ENCODE data around the gene ARHGAP8.

Gene ARHGAP8

GRCh38 chr22:44813416-44813815 is 61.0 kb downstream of the ARHGAP8 start:
- DNase-seq (ENCODE audit: low read depth) = no peak
- TF ChIP-seq CTCF (conservative IDR thresholded peaks at IDR 0.05; ENCODE audit: low read length) = no peak

GRCh38 chr22:44814266-44815098 is 62.1 kb downstream of the ARHGAP8 start:
- TF ChIP-seq CTCF (conservative IDR thresholded peaks at IDR 0.05; ENCODE audit: low read length) = no peak
- no peak for DNase-seq (ENCODE audit: low read depth)
- no peak overlapping the region for H3K4me3 ChIP-seq (ENCODE audit: low read length)

More at GRCh38 chr22:44813416-44813815, 61.0 kb downstream of the ARHGAP8 start:
- H3K4me3 ChIP-seq (ENCODE audit: low read length) = no peak overlapping the region

- H3K4me3 ChIP-seq (ENCODE audit: low read length) = no peak overlapping the region
- no peak for DNase-seq (ENCODE audit: low read depth)
- no peak for TF ChIP-seq CTCF (conservative IDR thresholded peaks at IDR 0.05; ENCODE audit: low read length)
Measured at GRCh38 chr22:44815099-44816070, 63.0 kb downstream of the ARHGAP8 start.

- no peak for TF ChIP-seq CTCF (conservative IDR thresholded peaks at IDR 0.05; ENCODE audit: low read length)
- no peak overlapping the region for H3K4me3 ChIP-seq (ENCODE audit: low read length)
- no peak for DNase-seq (ENCODE audit: low read depth)
Measured at GRCh38 chr22:44816141-44816540, 63.8 kb downstream of the ARHGAP8 start.

GRCh38 chr22:44818727-44819126 is 66.4 kb downstream of the ARHGAP8 start:
- no peak for TF ChIP-seq CTCF (conservative IDR thresholded peaks at IDR 0.05; ENCODE audit: low read length)
- H3K4me3 ChIP-seq (ENCODE audit: low read length) = no peak overlapping the region
- no peak for DNase-seq (ENCODE audit: low read depth)

- no peak for DNase-seq (ENCODE audit: low read depth)
- no peak for TF ChIP-seq CTCF (conservative IDR thresholded peaks at IDR 0.05; ENCODE audit: low read length)
- no peak overlapping the region for H3K4me3 ChIP-seq (ENCODE audit: low read length)
Measured at GRCh38 chr22:44819966-44820631, 67.7 kb downstream of the ARHGAP8 start.

All from AG10803 (cell line).